HG02588 (cell line): Measurements from ENCODE around the gene NRROS.
"Not testable (repeated sequence)": the region's sequence is repeated elsewhere in the genome, so short reads cannot be mapped to it uniquely, and the experiment has no call there.

Experiments used
- ATAC-seq: cut with Tn5 transposase; IDR thresholded peaks from one replicate; pipeline ENCODE4 v1.9.1; 2021; ENCODE audit warnings: mild to moderate bottlenecking, moderate library complexity; ENCODE audit not compliant: unreplicated experiment

NRROS gene

GRCh38 chr3:196624067-196624790 is 15.3 kb upstream of the NRROS start:
- ATAC-seq: no peak

- no peak for ATAC-seq
Observed at GRCh38 chr3:196624907-196625306, 14.6 kb upstream of the NRROS start.

DNA sequence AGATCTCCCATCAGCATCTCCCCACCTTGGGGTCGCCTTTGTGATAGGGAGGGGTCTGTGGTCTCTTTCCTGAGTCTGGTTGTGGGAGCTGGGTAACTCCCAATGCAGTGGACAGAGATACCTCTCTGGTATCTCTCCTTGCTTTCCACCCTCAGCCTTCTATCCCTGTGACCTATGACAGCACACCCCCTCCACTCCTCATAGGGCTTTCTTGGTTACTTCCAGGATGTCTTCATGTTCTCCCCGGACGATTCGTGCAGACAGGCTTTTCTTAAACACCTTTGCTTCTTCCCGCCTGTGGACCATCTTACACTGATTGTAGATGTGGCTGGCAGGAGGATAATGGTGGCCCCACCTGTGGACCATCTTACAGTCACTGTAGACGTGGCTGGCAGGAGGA is 14.2 kb upstream of the NRROS start:
- no peak for ATAC-seq

DNA sequence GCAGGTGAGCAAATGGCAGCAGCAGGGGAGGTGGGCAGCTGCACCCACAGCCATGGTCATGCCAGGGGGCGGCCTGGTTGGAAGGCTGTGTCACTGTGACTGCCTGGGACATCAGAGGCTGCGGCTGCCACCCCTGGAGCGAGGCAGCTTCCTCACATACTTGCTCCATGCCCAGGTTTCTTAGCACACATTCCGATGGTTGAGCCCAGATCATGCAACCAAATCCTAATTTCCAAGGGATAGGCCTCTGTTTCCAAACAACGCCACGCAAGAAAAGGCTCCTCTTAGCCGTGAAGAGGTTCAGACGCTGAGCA is 11.6 kb upstream of the NRROS start:
- no peak for ATAC-seq

DNA sequence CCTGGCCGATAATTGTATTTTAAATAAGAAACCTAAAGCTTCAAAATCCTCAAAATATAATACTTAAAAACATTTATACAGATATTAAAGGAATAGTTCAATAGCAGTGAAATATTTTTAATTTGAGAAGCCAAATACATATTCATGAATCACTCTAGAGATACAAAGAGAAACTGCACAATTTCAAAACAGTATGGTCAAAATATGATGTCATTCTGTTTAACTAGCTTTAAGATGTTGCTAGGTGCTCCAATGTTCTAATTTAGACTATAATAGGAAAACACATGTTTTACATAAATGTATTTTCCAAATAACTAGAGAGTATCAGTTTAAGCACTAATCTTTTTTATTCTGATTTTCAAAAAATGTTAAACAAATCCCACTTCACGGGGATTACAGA is 10.3 kb upstream of the NRROS start:
- ATAC-seq: no peak

GRCh38 chr3:196631682-196632045 is 7.8 kb upstream of the NRROS start:
- no peak for ATAC-seq

- peak; percentile 76 for ATAC-seq
Observed at GRCh38 chr3:196632046-196632751, 7.3 kb upstream of the NRROS start.

DNA sequence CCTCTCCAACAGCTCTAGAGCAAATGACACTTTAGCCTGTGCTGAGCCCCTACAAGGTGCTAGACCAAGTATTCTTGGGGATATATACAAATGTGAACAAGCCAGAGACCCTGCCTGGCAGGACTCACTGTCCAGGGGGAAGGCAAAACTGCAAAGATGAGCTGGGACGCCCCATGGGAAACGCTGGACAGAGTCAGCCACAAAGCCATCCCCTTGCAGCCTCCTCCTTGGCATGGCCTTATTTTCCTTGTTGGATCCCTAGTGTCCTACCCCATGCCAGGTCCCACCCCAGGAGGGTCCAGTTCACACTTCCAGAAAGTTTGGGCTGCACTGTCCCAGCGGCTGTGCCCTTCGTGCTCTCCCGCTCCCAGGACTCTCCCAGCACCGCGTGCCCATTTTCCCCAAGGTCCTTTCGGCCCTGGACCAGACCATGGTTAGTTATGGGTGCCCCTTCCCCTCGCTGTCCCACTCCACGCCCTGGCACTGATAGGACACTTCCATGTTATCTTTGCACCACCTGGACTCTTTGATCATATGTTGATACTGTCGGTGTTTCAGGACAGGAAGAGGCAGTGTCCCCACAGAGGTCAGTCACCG is 5.8 kb upstream of the NRROS start:
- no peak for ATAC-seq

DNA sequence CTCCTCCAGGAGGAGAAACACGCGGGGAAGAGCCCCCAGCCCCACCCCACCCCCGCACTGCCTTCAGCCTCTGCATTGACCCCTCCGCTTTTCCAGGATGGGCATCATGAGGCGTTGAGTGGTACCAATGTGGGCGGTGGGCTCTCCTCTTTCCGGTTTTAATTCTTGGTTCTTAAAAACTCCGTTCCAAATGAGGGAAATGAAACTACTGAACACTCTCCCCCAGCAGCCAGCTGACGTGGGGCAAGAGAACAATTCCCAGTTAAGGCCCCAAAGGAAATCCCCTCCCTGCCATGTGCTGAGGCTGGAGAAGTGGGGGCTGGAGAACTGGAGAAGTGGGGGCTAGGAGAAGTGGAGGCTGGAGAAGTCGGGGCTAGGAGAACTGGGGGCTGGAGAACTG is 5.3 kb upstream of the NRROS start:
- ATAC-seq: no peak

DNA sequence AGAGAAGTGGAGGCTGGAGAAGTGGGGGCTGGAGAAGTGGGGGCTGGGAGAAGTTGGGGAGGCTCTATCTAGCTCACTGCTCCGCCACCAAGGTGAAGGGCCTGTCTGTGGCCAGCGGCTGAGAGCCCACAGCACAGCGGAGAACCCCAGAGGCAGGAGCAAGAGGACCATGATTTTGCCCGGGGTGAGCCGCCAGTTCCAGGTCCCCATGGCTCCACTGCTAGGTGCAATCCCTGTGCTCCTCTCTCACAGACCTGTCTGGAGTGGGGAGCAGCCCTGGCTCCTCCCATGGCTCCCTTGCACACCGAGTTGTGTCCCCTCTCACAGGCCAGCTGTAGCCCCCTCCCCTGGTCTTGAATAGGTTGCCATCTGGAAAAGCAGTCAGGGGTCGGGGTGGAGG is 4.7 kb upstream of the NRROS start:
- no peak for ATAC-seq

GRCh38 chr3:196636369-196637349 is 2.8 kb upstream of the NRROS start:
- ATAC-seq: no peak

- not testable (repeated sequence) for ATAC-seq
Observed at GRCh38 chr3:196637941-196638340, 1.6 kb upstream of the NRROS start.

- ATAC-seq: no peak
Observed at GRCh38 chr3:196638861-196639482, 522 bp upstream of the NRROS start.

GRCh38 chr3:196640297-196641018 is 964 bp downstream of the NRROS start:
- no peak for ATAC-seq

DNA sequence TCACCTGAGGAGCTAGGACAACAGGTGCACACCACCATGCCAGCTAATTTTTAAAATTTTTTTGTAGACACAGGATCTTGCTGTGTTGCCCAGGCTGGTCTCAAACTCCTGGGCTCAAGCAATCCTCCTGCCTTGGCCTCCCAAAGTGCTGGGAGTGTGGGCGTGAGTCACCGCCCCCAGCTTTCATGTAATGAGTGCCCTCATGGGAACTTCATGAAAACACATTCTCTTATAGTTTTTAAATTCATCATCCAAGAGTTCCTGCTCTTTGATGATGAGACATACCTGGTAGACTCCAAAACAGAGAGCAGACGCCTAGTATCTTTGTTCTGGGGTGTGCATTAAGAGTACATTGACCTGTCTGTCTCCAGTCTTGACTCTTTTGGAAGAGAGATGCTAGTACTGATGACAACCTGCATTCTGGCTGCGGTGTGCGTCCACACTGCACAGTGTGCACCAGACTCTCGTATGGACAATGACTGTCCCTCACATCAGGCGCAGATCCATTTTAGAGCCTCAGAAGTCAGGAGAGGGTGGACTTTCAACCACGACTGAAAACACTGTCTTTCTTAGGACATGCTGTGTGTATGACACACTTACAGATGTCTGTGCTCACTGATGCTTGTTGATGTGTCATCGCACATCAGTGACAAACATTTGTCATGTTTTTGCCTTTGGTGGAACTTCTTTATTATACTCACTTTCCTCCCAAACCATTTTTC is 2.0 kb downstream of the NRROS start:
- no peak for ATAC-seq

- ATAC-seq: no peak
Observed at GRCh38 chr3:196642434-196642833, 2.9 kb downstream of the NRROS start.

DNA sequence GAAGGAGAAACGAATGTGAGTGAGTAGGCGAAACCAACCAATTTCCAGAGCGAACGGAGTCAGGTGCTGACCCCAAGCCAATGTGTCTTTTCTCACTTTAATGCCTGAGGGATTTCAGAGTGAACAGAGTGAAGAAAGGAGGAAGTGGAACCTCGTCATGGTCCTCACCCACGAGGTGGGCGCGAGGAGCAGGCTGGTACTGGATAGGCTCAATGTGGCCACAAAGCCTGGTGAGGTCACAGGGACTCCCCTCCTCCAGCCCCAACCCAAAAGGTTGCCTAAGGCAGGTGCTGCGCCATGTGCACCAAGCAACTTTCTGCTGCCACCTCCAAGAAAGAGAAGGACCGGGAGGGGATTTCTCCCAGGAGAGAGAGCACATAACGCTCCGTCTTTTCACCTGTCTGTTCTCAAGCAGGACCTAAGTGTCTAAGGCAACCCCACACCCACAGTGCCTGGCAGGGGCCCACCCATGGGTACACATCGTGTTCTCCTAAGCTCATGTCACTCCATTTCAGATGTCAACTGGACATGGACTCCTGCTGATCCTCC is 3.8 kb downstream of the NRROS start:
- peak; percentile 76 for ATAC-seq

DNA sequence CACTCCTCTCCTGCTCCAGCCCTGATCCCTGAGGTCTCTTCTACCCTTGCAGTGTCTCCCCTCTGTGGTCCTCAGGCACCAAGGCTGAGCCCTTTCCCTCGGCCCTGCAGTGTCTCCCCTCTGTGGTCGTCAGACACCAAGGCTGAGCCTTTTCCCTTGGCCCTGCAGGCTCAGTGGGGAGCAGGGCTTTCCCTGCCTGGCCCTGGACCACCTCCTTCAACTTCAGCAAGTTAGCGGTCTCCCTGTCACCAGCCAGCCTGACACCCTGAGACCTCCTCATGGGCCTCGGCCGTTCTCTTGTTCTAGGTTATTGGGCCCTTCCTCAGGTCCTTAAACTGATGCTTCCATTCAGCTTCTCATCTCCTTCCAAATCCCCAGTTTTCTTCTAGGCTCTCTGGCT is 4.3 kb downstream of the NRROS start:
- ATAC-seq: no peak

DNA sequence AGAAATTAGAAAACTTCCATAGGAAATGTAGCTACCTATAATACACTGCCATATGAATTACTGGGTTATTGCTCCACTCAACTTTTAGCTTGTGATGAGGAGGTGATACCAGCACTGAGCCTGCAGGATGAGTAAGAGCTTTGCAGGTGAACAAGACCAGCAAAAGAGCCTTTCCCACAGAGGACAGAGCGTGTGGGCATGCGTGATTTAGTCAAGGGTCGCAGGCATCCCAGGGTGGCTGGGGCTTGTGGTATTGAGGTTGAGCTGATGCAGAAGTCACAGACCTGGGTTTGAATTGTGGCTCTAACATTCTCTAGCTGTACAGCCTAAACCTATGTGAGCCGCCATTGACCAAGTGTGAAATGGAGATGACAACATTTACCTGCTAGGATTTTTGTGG is 5.6 kb downstream of the NRROS start:
- ATAC-seq: no peak
